NB4 (cell line): ENCODE results near the gene SERPINI1.

Experiments
- POLR2A ChIP-seq: IDR thresholded peaks from 2 replicates; pipeline ENCODE4 v1.6.1; 2011; ENCODE audit warnings: mild to moderate bottlenecking; ENCODE audit not compliant: insufficient read length; ENCODE audit errors: extremely low read depth
- TF ChIP-seq, protein P1 (sequence below): IDR thresholded peaks from one replicate; pipeline ENCODE4 v1.5.1; 2012; ENCODE audit warnings: low read depth, low read length
- TF ChIP-seq, protein P2 (sequence below): IDR thresholded peaks from 2 replicates; pipeline ENCODE4 v1.6.1; 2011; ENCODE audit warnings: low read depth, low read length

DNA sequence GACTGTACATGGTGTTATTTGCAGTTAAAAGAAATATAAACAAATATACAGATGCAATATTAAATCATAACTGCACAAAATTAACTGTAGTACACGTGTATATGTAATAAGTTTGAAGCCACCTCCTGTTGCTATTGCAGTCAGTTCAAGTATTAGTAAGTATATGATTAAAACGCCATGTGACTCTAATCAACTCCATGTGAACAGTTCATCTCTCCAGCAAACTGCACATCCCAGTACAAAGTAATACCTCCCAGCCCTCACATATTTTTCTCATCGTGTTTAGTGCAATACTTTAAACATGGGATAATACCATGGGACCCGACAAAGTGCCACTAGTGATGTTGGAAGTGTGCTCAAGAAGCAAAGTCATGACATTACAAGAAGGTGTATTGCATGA is 35.5 kb upstream of the SERPINI1 start:
- TF ChIP-seq, protein P1, sequence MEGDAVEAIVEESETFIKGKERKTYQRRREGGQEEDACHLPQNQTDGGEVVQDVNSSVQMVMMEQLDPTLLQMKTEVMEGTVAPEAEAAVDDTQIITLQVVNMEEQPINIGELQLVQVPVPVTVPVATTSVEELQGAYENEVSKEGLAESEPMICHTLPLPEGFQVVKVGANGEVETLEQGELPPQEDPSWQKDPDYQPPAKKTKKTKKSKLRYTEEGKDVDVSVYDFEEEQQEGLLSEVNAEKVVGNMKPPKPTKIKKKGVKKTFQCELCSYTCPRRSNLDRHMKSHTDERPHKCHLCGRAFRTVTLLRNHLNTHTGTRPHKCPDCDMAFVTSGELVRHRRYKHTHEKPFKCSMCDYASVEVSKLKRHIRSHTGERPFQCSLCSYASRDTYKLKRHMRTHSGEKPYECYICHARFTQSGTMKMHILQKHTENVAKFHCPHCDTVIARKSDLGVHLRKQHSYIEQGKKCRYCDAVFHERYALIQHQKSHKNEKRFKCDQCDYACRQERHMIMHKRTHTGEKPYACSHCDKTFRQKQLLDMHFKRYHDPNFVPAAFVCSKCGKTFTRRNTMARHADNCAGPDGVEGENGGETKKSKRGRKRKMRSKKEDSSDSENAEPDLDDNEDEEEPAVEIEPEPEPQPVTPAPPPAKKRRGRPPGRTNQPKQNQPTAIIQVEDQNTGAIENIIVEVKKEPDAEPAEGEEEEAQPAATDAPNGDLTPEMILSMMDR, result no peak
- TF ChIP-seq, protein P2, sequence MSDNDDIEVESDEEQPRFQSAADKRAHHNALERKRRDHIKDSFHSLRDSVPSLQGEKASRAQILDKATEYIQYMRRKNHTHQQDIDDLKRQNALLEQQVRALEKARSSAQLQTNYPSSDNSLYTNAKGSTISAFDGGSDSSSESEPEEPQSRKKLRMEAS, result no peak
- TF ChIP-seq POLR2A, result no peak
